ENCODE results near the gene NPEPL1. TPM values are rescaled to one million over a fixed set of nuclear protein-coding genes. Genes with fewer than 3 reads are reported as not detected.

NPEPL1 gene
- total and polyA plus RNA-seq, 10 of the 15 experiments (the other 5 are each of a cell fraction or from before 2014, with no cell fraction given) = 0.08 to 21.3 (median 10.2) TPM

DNA sequence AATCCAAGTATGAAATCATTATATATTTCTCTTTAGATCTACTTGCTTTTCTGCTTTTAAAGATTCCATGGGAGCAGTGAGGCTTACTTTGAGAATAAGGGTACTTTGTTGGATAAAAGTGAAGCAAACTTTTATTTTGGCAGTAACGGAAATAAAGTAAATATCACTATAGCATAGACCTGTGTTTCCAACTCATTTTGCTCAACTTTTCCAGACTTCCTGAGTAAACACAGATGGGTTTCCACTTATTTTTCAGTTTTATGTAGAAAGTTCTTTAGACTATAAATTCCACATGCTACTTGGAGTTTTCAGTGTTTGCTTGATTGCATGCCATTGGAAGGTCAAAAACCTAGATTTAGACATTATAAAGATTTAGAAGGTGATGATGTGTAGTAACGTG is 35.3 kb upstream of the NPEPL1 start:
- H4K20me1 ChIP-seq (ENCODE audit: control insufficient read depth, insufficient read depth) = no peaks in the 10 kb centered on the region

DNA sequence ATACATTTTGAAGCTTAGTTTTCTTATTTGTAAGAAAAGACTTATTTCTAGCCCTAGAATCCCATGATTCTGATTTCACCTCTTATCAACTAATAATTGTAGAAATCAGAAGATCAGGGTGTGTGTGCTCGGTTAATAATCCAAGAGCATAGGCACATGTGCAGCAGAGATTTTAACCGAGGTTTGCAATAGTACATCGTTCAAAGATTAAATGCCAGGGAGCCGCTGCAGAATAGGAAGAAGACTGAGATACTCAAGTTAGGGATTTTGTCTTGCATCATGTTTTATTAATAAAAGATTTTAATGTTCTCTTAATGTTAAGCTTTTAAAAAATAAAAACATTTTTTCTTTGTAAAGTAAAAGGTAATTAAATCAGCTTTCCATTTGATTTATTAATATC is 34.6 kb upstream of the NPEPL1 start:
- ChIA-PET RAD21 (ENCODE audit: unreplicated experiment) (interaction anchor here (2.4 kb wide), 1 partner anchor 11 kb away, joined by 5 read pairs; no protein-coding TSS in a partner anchor), CTCF (interaction anchor here (0.6 to 3.1 kb wide), 8 partner anchors 10 to 564 kb away, joined by 3 to 11 read pairs (median 5); partner anchors contain the start of gene NPEPL1), SMC1A (ENCODE audit: uncharacterized antibody, unreplicated experiment) (interaction anchor here (0.6 to 3.1 kb wide), 5 partner anchors 9 to 279 kb away, joined by 3 to 17 read pairs (median 7); no protein-coding TSS in a partner anchor), POLR2A (no interaction called here)
- Histone ChIP-seq H3K4me1 (ENCODE audit: control insufficient read depth, insufficient read depth, low read length) (peaks cover 13% of the 10 kb centered on the region), H3K79me2 (ENCODE audit: control insufficient read depth, insufficient read depth, low read length) (peaks cover 89% of the 10 kb centered on the region), H3K9me3 (replicated peaks; ENCODE audit: control insufficient read depth, insufficient read depth, low read length) (no peaks in the 10 kb centered on the region), H3K27ac (ENCODE audit: control insufficient read depth, insufficient read depth) (no peak overlapping the region), H3K4me2 (ENCODE audit: control insufficient read depth, insufficient read depth) (no peak overlapping the region), H2AFZ (ENCODE audit: control insufficient read depth, low read depth, low read length) (no peak overlapping the region), H3K36me3 (ENCODE audit: control insufficient read depth in 2 of 2, insufficient read depth in 2 of 2, low read length in 1 of 2) (peaks cover 3 to 21% of the 10 kb centered on the region in 2 experiments), H3K27me3 (replicated peaks in 1 of 2; ENCODE audit: control insufficient read depth in 2 of 2, insufficient read depth in 2 of 2, low read length in 1 of 2) (no peaks in the 10 kb centered on the region), H3K9ac (ENCODE audit: control insufficient read depth, insufficient read depth, low read length) (no peak overlapping the region), H4K20me1 (ENCODE audit: control insufficient read depth, insufficient read depth) (no peaks in the 10 kb centered on the region), H3K4me3 (no peak overlapping the region)
- no peak for ATAC-seq
- in situ Hi-C loops (cut with MboI) (loop anchor here (10.0 to 25.0 kb wide), 3 partner anchors 263 to 1271 kb away; partner anchors contain the start of genes PRELID3B and RBM38), intact Hi-C loops (cut with micrococcal nuclease; ENCODE audit: unreplicated experiment) (loop anchor here (10.0 kb wide), 3 partner anchors 327 to 377 kb away; partner anchors contain the start of genes ATP5F1E, NELFCD and RAB22A)
- 79% methylated on average over 4 of the region's 4 CpGs for WGBS (ENCODE audit: insufficient coverage, insufficient replicate concordance, low lambda C conversion rate, missing lambda C conversion rate)
- no TSS peak for BruUV-seq (replicated peaks)
- no peak for DNase-seq (ENCODE audit: low read depth, low spot score)
- no peak for FAIRE-seq
- no peak for TF ChIP-seq NFXL1 (IDR thresholded peaks at IDR 0.05; ENCODE audit: borderline replicate concordance)
- no peak for TF ChIP-seq TCF3 (IDR thresholded peaks at IDR 0.05; ENCODE audit: borderline replicate concordance, insufficient read depth, low read depth, low read length)
- TF ChIP-seq ESRRA (IDR thresholded peaks at IDR 0.05; ENCODE audit: low read length) = no peak
- no peak for TF ChIP-seq NKRF (conservative IDR thresholded peaks at IDR 0.05)
- no peak for TF ChIP-seq USF2 (IDR thresholded peaks at IDR 0.05; ENCODE audit: borderline replicate concordance, low read depth, low read length)
- TF ChIP-seq NFIC (IDR thresholded peaks at IDR 0.05; ENCODE audit: low read depth, low read length) = no peak
- no peak for TF ChIP-seq YY1 (IDR thresholded peaks at IDR 0.05; ENCODE audit: low read depth, low read length)
- TF ChIP-seq ZBED1 (IDR thresholded peaks at IDR 0.05; ENCODE audit: borderline replicate concordance) = no peak
- TF ChIP-seq IKZF2 (IDR thresholded peaks at IDR 0.05) = no peak

More for the DNA sequence above, 35.3 kb upstream of the NPEPL1 start:
- DNase-seq (ENCODE audit: low read depth, low spot score) (no peak), ATAC-seq (no peak), FAIRE-seq (no peak)
- TF ChIP-seq ZNF622 (IDR thresholded peaks at IDR 0.05) (no peak), RFX5 (IDR thresholded peaks at IDR 0.05; ENCODE audit: low read depth, low read length) (no peak), RELA (IDR thresholded peaks at IDR 0.05; ENCODE audit: borderline replicate concordance, partially characterized antibody) (no peak), DPF2 (IDR thresholded peaks at IDR 0.05) (no peak), TAF1 (IDR thresholded peaks at IDR 0.05; ENCODE audit: borderline replicate concordance, low read depth, low read length) (no peak)
- Histone ChIP-seq H3K4me2 (ENCODE audit: control insufficient read depth, insufficient read depth) (peak overlapping the region; percentile 83), H3K79me2 (ENCODE audit: control insufficient read depth, insufficient read depth, low read length) (peaks cover 93% of the 10 kb centered on the region), H3K9me3 (replicated peaks; ENCODE audit: control insufficient read depth, insufficient read depth, low read length) (no peaks in the 10 kb centered on the region), H3K36me3 (ENCODE audit: control insufficient read depth in 2 of 2, insufficient read depth in 2 of 2, low read length in 1 of 2) (peaks cover 3 to 21% of the 10 kb centered on the region in 2 experiments), H3K9ac (ENCODE audit: control insufficient read depth, insufficient read depth, low read length) (no peak overlapping the region), H3K27me3 (replicated peaks in 1 of 2; ENCODE audit: control insufficient read depth in 2 of 2, insufficient read depth in 2 of 2, low read length in 1 of 2) (no peaks in the 10 kb centered on the region), H3K27ac (ENCODE audit: control insufficient read depth, insufficient read depth) (no peak overlapping the region), H2AFZ (ENCODE audit: control insufficient read depth, low read depth, low read length) (no peak overlapping the region), H3K4me1 (ENCODE audit: control insufficient read depth, insufficient read depth, low read length) (peaks cover 13% of the 10 kb centered on the region), H3K4me3 (0 out of 2 replicates have a peak overlapping the region, but pooled peaks have one; percentile 11)
- ChIA-PET POLR2A (no interaction called here), CTCF (interaction anchor here (0.6 to 3.1 kb wide), 5 partner anchors 10 to 431 kb away, joined by 3 to 11 read pairs (median 5); no protein-coding TSS in a partner anchor), RAD21 (ENCODE audit: unreplicated experiment) (interaction anchor here (1.0 kb wide), 1 partner anchor 10 kb away, joined by 3 read pairs; no protein-coding TSS in a partner anchor), SMC1A (ENCODE audit: uncharacterized antibody, unreplicated experiment) (interaction anchor here (0.7 to 3.1 kb wide), 5 partner anchors 9 to 33 kb away, joined by 3 to 17 read pairs (median 7); no protein-coding TSS in a partner anchor)
- WGBS (ENCODE audit: insufficient coverage, insufficient replicate concordance, low lambda C conversion rate, missing lambda C conversion rate) = 95% methylated on average over 2 of the region's 2 CpGs
- intact Hi-C loops (cut with micrococcal nuclease; ENCODE audit: unreplicated experiment) (loop anchor here (10.0 kb wide), 3 partner anchors 328 to 378 kb away; partner anchors contain the start of genes ATP5F1E, NELFCD and RAB22A), in situ Hi-C loops (cut with MboI) (loop anchor here (10.0 to 25.0 kb wide), 3 partner anchors 262 to 1270 kb away; partner anchors contain the start of genes PRELID3B and RBM38)
- no TSS peak for BruUV-seq (replicated peaks)

All from GM12878 (cell line).